Nephron (organoid): ENCODE measurements around the gene NLGN2.
A peak's percentile ranks its signal among the peaks of the same experiment; 100 is the strongest.

Source experiments
- H3K27ac Mint-ChIP-seq, 3 experiments: 2 replicates each; pipeline ENCODE4 v1.8.0; 2020; ENCODE audit warnings: mixed read lengths in 3 of 3, mild to moderate bottlenecking in 2 of 3, moderate library complexity in 1 of 3
- H3K27me3 Mint-ChIP-seq: 2 replicates; pipeline ENCODE4 v1.8.0; 2021; ENCODE audit warnings: low read depth, mild to moderate bottlenecking, moderate library complexity, mixed read lengths
- H3K36me3 Mint-ChIP-seq: 2 replicates; pipeline ENCODE4 v1.8.0; 2020; ENCODE audit warnings: low read depth, mixed read lengths
- H3K4me1 Mint-ChIP-seq: 2 replicates; pipeline ENCODE4 v1.8.0; 2020; ENCODE audit warnings: mixed read lengths
- H3K4me3 Mint-ChIP-seq, 3 experiments: 2 replicates each; pipeline ENCODE4 v1.8.0; 2020; ENCODE audit warnings: mild to moderate bottlenecking in 3 of 3, mixed read lengths in 3 of 3, moderate library complexity in 2 of 3
- H3K9me3 Mint-ChIP-seq: 2 replicates; pipeline ENCODE4 v1.8.0; 2020; ENCODE audit warnings: mixed read lengths
- CTCF ChIP-seq, 3 experiments: fragments of 200-600 bp; sonication (generic); IDR thresholded peaks; one replicate each; pipeline ENCODE4 v1.5.0; 2021; ENCODE audit warnings: antibody characterized with exemption in 3 of 3; ENCODE audit not compliant: unreplicated experiment in 3 of 3

The NLGN2 gene

GRCh38 chr17:7439462-7440112 lies 31.9 kb downstream of the NLGN2 start, which contains the start of gene FGF11:
Gene FGF11, plus strand, starts transcription at chr17:7439512. Its CDS starts 109 bp downstream, at chr17:7439621.
- no peak for TF ChIP-seq CTCF (IDR thresholded peaks at IDR 0.05; ENCODE audit: unreplicated experiment in 3 of 3)
- no peaks in the 10 kb centered on the region for H3K9me3 Mint-ChIP-seq
- H3K4me1 Mint-ChIP-seq, result peaks cover 66% of the 10 kb centered on the region
- H3K27me3 Mint-ChIP-seq, result peaks cover 22% of the 10 kb centered on the region
- H3K27ac Mint-ChIP-seq, result peak within 1 kb of the TSS; percentile 97 to 99 (median 99)
- peak within 1 kb of the TSS; percentile 97 to 99 (median 98) for H3K4me3 Mint-ChIP-seq
- no peaks in the 10 kb centered on the region for H3K36me3 Mint-ChIP-seq

- Mint-ChIP-seq H3K4me1 (peaks cover 65% of the 10 kb centered on the region), H3K9me3 (no peaks in the 10 kb centered on the region), H3K4me3 (peak overlapping the region; percentile 97 to 99 (median 98)), H3K27ac (peak overlapping the region; percentile 97 to 99 (median 99)), H3K27me3 (peaks cover 19% of the 10 kb centered on the region), H3K36me3 (no peaks in the 10 kb centered on the region)
- TF ChIP-seq CTCF (IDR thresholded peaks at IDR 0.05; ENCODE audit: unreplicated experiment in 3 of 3), result no peak
These were observed 32.6 kb downstream of the NLGN2 start for GRCh38 chr17:7440113-7440833.

- Mint-ChIP-seq H3K4me1 (peaks cover 67% of the 10 kb centered on the region), H3K36me3 (no peaks in the 10 kb centered on the region), H3K9me3 (no peaks in the 10 kb centered on the region), H3K27me3 (peaks cover 20% of the 10 kb centered on the region), H3K27ac (peak overlapping the region; percentile 97 to 99 (median 99)), H3K4me3 (peak overlapping the region; percentile 97 to 99 (median 98))
- peak in 2 of 3 experiments; percentile 22 to 26 for TF ChIP-seq CTCF (IDR thresholded peaks at IDR 0.05; ENCODE audit: unreplicated experiment in 3 of 3)
These were observed 33.2 kb downstream of the NLGN2 start for GRCh38 chr17:7440834-7441195.

- H3K9me3 Mint-ChIP-seq, result no peaks in the 10 kb centered on the region
- H3K4me1 Mint-ChIP-seq, result peaks cover 71% of the 10 kb centered on the region
- peak overlapping the region; percentile 97 to 99 (median 98) for H3K4me3 Mint-ChIP-seq
- peak overlapping the region; percentile 97 to 99 (median 99) for H3K27ac Mint-ChIP-seq
- no peak for TF ChIP-seq CTCF (IDR thresholded peaks at IDR 0.05; ENCODE audit: unreplicated experiment in 3 of 3)
- H3K36me3 Mint-ChIP-seq, result no peaks in the 10 kb centered on the region
- peaks cover 16% of the 10 kb centered on the region for H3K27me3 Mint-ChIP-seq
These were observed 33.6 kb downstream of the NLGN2 start for GRCh38 chr17:7441266-7441665.

- H3K4me1 Mint-ChIP-seq, result peaks cover 75% of the 10 kb centered on the region
- no peak for TF ChIP-seq CTCF (IDR thresholded peaks at IDR 0.05; ENCODE audit: unreplicated experiment in 3 of 3)
- peak overlapping the region; percentile 54 to 98 (median 68) for H3K4me3 Mint-ChIP-seq
- peaks cover 9% of the 10 kb centered on the region for H3K27me3 Mint-ChIP-seq
- H3K27ac Mint-ChIP-seq, result peak overlapping the region; percentile 97 to 99 (median 99)
- no peaks in the 10 kb centered on the region for H3K36me3 Mint-ChIP-seq
- H3K9me3 Mint-ChIP-seq, result no peaks in the 10 kb centered on the region
These were observed 34.5 kb downstream of the NLGN2 start for GRCh38 chr17:7442142-7442541.
